Hepatocyte (in vitro differentiated cells): ENCODE results near the gene LENG8. TPM values are rescaled to one million over a fixed set of nuclear protein-coding genes. Genes with fewer than 3 reads are reported as not detected.

Experiments used
- DNase-seq: peaks from one replicate; pipeline ENCODE4 v3.0.0-alpha.2; 2016; ENCODE audit warnings: low spot score
- H2AFZ ChIP-seq: fragments of 200-600 bp; sonication (generic); 2 replicates; pipeline ENCODE4 v1.6.0; 2016; ENCODE audit warnings: antibody characterized with exemption, mild to moderate bottlenecking
- H3K27ac ChIP-seq: fragments of 200-600 bp; sonication (generic); 2 replicates; pipeline ENCODE4 v1.5.1; 2016; ENCODE audit warnings: mild to moderate bottlenecking
- H3K27me3 ChIP-seq: fragments of 200-600 bp; sonication (generic); 2 replicates; pipeline ENCODE4 v1.6.1; 2016
- H3K36me3 ChIP-seq: fragments of 200-600 bp; sonication (generic); replicated peaks from 2 replicates; pipeline ENCODE4 v1.5.1; 2016; ENCODE audit warnings: low read depth; ENCODE audit not compliant: insufficient read depth
- H3K4me1 ChIP-seq: fragments of 200-600 bp; sonication (generic); 2 replicates; pipeline ENCODE4 v1.5.1; 2016; ENCODE audit warnings: mild to moderate bottlenecking, moderate library complexity; ENCODE audit not compliant: insufficient read depth
- H3K4me2 ChIP-seq: fragments of 200-600 bp; sonication (generic); 2 replicates; pipeline ENCODE4 v1.6.0; 2016
- H3K4me3 ChIP-seq: fragments of 200-600 bp; sonication (generic); 2 replicates; pipeline ENCODE4 v1.5.1; 2016; ENCODE audit warnings: mild to moderate bottlenecking
- H3K79me2 ChIP-seq: fragments of 200-600 bp; sonication (generic); 2 replicates; pipeline ENCODE4 v1.6.0; 2017; ENCODE audit warnings: mild to moderate bottlenecking
- H3K9me2 ChIP-seq: fragments of 200-600 bp; sonication (generic); replicated peaks from 2 replicates; pipeline ENCODE4 v1.6.0; 2017; ENCODE audit warnings: mild to moderate bottlenecking; ENCODE audit not compliant: insufficient read depth
- H3K9me3 ChIP-seq: fragments of 200-600 bp; sonication (generic); 2 replicates; pipeline ENCODE4 v1.5.1; 2016; ENCODE audit warnings: low read depth, mild to moderate bottlenecking
- H4K20me1 ChIP-seq: fragments of 200-600 bp; sonication (generic); 2 replicates; pipeline ENCODE4 v1.6.0; 2016; ENCODE audit warnings: mild to moderate bottlenecking; ENCODE audit not compliant: insufficient read depth, poor library complexity, severe bottlenecking
- CTCF ChIP-seq: fragments of 200-600 bp; sonication (generic); IDR thresholded peaks from 2 replicates; pipeline ENCODE4 v1.5.1; 2016; ENCODE audit warnings: antibody characterized with exemption, mild to moderate bottlenecking; ENCODE audit not compliant: poor library complexity
- EZH2 ChIP-seq: fragments of 200-600 bp; sonication (generic); IDR thresholded peaks from 2 replicates; pipeline ENCODE4 v1.6.1; 2016; ENCODE audit warnings: antibody characterized with exemption, mild to moderate bottlenecking, borderline replicate concordance
- EZH2phosphoT487 ChIP-seq: fragments of 200-600 bp; sonication (generic); IDR thresholded peaks from one replicate; pipeline ENCODE4 v1.6.1; 2018; ENCODE audit warnings: antibody characterized with exemption, mild to moderate bottlenecking, low read depth, moderate library complexity; ENCODE audit not compliant: unreplicated experiment, severe bottlenecking
- WGBS: methylation state at CpG from one replicate; pipeline ENCODE4 v1.1.6; 2016; ENCODE audit warnings: low lambda C conversion rate; ENCODE audit errors: missing lambda C conversion rate; 5-methylcytosine and 5-hydroxymethylcytosine counted together
- polyA plus RNA-seq: library from polyadenylated mRNA; unstranded; fragments of >200 nt; fragmentation: Nextera tagmentation; extraction: Ambion mirVana; gene quantifications from 2 replicates; pipeline ENCODE4 v1.2.1, GENCODE V29; 2016
- total RNA-seq: library from RNA; depleted of rRNA; stranded (reverse); fragments of >200 nt; gene quantifications from 2 replicates; pipeline ENCODE4 v1.2.3, GENCODE V29; 2014

Gene LENG8
- total and polyA plus RNA-seq, 2 experiments from 2014 or later, result 36.6 to 54.0 TPM

GRCh38 chr19:54453921-54454780, 5.2 kb downstream of the LENG8 start:
- peaks cover 69% of the 10 kb centered on the region for H4K20me1 ChIP-seq
- peaks cover 78% of the 10 kb centered on the region for H3K79me2 ChIP-seq
- H2AFZ ChIP-seq, result no peak overlapping the region
- H3K27me3 ChIP-seq, result no peaks in the 10 kb centered on the region
- no peak overlapping the region for H3K4me2 ChIP-seq
- WGBS, result 96% methylated on average over 31 of the region's 31 CpGs
- H3K9me3 ChIP-seq, result no peaks in the 10 kb centered on the region
- H3K27ac ChIP-seq, result no peak overlapping the region
- peaks cover 4% of the 10 kb centered on the region for H3K36me3 ChIP-seq
- TF ChIP-seq CTCF, result no peak
- TF ChIP-seq EZH2phosphoT487, result no peak
- peaks cover 13% of the 10 kb centered on the region for H3K4me1 ChIP-seq
- no peak for DNase-seq
- no peak overlapping the region for H3K4me3 ChIP-seq
- no peaks in the 10 kb centered on the region for H3K9me2 ChIP-seq

DNA sequence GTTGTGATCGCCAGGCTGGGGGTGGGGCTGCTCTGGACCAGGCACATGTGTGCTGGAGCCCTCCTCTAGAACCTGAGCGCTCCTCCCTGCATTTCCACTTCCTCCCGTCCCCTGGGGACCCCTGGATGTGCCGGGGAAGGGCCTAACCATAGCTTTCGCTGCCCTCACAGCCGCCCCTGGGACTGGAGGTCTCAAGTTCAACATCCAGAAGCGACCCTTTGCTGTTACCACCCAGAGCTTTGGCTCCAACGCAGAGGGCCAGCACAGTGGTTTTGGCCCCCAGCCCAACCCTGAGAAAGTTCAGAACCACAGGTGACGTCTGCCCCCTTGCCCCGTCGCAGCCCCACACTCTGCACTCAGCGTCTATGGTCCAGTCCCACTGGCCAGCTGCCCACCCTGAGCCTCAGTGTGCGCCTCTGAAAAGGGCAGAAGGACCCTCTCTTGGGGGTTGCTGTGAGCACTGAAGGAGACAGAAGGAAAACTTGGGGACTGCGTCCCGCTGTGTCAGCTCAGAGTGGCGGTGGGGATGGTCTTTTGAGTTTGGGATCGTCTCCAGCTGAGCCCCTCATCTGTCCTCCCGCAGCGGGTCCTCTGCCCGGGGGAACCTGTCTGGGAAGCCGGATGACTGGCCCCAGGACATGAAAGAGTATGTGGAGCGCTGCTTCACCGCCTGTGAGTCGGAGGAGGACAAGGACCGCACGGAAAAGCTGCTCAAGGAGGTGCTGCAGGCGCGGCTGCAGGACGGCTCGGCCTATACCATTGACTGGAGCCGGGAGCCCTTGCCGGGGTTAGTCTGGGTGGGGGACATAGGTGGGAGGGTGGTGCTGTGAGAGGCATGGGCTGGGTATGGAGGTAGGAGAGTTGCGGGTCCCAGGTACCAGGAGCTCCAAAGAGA, 6.0 kb downstream of the LENG8 start:
- H3K9me2 ChIP-seq, result no peaks in the 10 kb centered on the region
- peak; percentile 4 for DNase-seq
- H3K27ac ChIP-seq, result no peak overlapping the region
- no peak overlapping the region for H2AFZ ChIP-seq
- no peaks in the 10 kb centered on the region for H3K9me3 ChIP-seq
- TF ChIP-seq EZH2, result no peak
- TF ChIP-seq EZH2phosphoT487, result no peak
- TF ChIP-seq CTCF, result no peak
- H3K36me3 ChIP-seq, result peaks cover 4% of the 10 kb centered on the region
- no peaks in the 10 kb centered on the region for H3K27me3 ChIP-seq
- 97% methylated on average over 33 of the region's 33 CpGs for WGBS
- no peak overlapping the region for H3K4me3 ChIP-seq
- peaks cover 77% of the 10 kb centered on the region for H3K79me2 ChIP-seq
- H3K4me2 ChIP-seq, result no peak overlapping the region
- peaks cover 13% of the 10 kb centered on the region for H3K4me1 ChIP-seq
- peaks cover 71% of the 10 kb centered on the region for H4K20me1 ChIP-seq

GRCh38 chr19:54455786-54456422, 6.9 kb downstream of the LENG8 start:
- Histone ChIP-seq H2AFZ (no peak overlapping the region), H3K4me3 (no peak overlapping the region), H3K9me2 (no peaks in the 10 kb centered on the region), H3K27me3 (no peaks in the 10 kb centered on the region), H4K20me1 (peaks cover 67% of the 10 kb centered on the region), H3K4me1 (peaks cover 4% of the 10 kb centered on the region), H3K79me2 (peaks cover 68% of the 10 kb centered on the region), H3K36me3 (peaks cover 4% of the 10 kb centered on the region), H3K27ac (no peak overlapping the region), H3K9me3 (no peaks in the 10 kb centered on the region), H3K4me2 (no peak overlapping the region)
- TF ChIP-seq EZH2phosphoT487 (no peak), EZH2 (no peak), CTCF (no peak)
- 97% methylated on average over 33 of the region's 40 CpGs for WGBS
- DNase-seq, result peak; percentile 4
